ENCODE results near the gene CENATAC. TPM values are rescaled to one million over a fixed set of nuclear protein-coding genes. Genes with fewer than 3 reads are reported as not detected.

CENATAC gene
- total and polyA plus RNA-seq, 9 of the 15 experiments (the other 6 are each of a cell fraction or from before 2014, with no cell fraction given) = 2.4 to 25.5 (median 13.7) TPM

DNA sequence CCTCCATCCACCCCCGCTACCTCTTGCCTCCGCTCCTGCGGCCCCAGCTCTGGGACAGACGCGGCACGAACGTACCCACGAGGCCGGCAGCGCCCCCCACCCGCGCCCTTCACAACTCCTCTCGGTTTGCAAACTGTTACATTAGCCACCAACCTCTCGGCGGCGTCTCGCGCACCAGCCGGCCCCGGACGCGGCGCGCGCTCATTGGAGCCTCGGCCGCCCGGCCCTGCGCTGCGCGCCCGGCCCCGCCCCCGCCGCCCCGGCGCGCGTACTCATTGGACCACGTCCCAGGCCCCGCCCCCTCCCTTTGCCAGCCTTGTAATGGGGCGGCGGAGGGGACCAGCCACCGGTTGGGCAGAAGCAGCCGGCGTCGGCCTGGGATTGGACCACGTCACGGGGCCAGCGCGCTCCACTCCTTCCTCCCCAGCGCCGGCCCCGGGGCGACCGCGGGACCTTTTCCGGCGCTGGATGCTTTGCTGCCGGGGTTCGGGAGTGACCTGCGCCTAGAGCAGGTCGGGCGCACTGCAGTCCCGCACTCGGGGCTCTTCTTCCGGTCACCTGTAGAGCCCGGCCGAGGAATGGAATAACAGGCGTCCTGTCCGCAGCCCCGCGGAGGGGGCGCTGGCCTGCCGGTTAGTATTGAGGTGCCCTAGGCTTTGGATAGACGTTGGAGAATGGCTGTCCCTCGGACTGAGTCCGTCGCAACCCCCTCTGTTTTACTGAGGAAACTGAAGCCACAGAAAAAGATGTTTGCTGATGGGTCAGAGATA lies 59.2 kb downstream of the CENATAC start, which contains the start of gene HYOU1 (continued):
- TF ChIP-seq, protein P1, sequence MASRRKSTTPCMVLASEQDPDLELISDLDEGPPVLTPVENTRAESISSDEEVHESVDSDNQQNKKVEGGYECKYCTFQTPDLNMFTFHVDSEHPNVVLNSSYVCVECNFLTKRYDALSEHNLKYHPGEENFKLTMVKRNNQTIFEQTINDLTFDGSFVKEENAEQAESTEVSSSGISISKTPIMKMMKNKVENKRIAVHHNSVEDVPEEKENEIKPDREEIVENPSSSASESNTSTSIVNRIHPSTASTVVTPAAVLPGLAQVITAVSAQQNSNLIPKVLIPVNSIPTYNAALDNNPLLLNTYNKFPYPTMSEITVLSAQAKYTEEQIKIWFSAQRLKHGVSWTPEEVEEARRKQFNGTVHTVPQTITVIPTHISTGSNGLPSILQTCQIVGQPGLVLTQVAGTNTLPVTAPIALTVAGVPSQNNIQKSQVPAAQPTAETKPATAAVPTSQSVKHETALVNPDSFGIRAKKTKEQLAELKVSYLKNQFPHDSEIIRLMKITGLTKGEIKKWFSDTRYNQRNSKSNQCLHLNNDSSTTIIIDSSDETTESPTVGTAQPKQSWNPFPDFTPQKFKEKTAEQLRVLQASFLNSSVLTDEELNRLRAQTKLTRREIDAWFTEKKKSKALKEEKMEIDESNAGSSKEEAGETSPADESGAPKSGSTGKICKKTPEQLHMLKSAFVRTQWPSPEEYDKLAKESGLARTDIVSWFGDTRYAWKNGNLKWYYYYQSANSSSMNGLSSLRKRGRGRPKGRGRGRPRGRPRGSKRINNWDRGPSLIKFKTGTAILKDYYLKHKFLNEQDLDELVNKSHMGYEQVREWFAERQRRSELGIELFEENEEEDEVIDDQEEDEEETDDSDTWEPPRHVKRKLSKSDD (conservative IDR thresholded peaks at IDR 0.05; ENCODE audit: low read length) = no peak
- TF ChIP-seq, protein P2, sequence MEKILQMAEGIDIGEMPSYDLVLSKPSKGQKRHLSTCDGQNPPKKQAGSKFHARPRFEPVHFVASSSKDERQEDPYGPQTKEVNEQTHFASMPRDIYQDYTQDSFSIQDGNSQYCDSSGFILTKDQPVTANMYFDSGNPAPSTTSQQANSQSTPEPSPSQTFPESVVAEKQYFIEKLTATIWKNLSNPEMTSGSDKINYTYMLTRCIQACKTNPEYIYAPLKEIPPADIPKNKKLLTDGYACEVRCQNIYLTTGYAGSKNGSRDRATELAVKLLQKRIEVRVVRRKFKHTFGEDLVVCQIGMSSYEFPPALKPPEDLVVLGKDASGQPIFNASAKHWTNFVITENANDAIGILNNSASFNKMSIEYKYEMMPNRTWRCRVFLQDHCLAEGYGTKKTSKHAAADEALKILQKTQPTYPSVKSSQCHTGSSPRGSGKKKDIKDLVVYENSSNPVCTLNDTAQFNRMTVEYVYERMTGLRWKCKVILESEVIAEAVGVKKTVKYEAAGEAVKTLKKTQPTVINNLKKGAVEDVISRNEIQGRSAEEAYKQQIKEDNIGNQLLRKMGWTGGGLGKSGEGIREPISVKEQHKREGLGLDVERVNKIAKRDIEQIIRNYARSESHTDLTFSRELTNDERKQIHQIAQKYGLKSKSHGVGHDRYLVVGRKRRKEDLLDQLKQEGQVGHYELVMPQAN (IDR thresholded peaks at IDR 0.05; ENCODE audit: borderline replicate concordance) = peak; percentile 14; the same call in 1 of the 2 replicates
- TF ChIP-seq SMARCA5 (IDR thresholded peaks at IDR 0.05) = no peak
- TF ChIP-seq FIP1L1 (IDR thresholded peaks at IDR 0.05; ENCODE audit: low read depth, low read length, poor library complexity, severe bottlenecking) = peak; percentile 35
- peak; percentile 41 for TF ChIP-seq SIN3B (IDR thresholded peaks at IDR 0.05; ENCODE audit: low read depth)
- no peak for TF ChIP-seq DACH1 (IDR thresholded peaks at IDR 0.05; ENCODE audit: partially characterized antibody)
- no peak for TF ChIP-seq IFI16 (CRISPR knock-in tag; IDR thresholded peaks at IDR 0.05)
- TF ChIP-seq ESRRB (CRISPR knock-in tag; IDR thresholded peaks at IDR 0.05; ENCODE audit: borderline replicate concordance) = no peak
- TF ChIP-seq, protein P3, sequence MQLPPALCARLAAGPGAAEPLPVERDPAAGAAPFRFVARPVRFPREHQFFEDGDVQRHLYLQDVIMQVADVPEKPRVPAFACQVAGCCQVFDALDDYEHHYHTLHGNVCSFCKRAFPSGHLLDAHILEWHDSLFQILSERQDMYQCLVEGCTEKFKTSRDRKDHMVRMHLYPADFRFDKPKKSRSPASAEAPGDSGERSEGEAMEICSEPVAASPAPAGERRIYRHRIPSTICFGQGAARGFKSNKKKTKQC (CRISPR knock-in tag; IDR thresholded peaks at IDR 0.05) = peak; percentile 62; the same call in 1 of the 2 replicates
- TF ChIP-seq, protein P4, sequence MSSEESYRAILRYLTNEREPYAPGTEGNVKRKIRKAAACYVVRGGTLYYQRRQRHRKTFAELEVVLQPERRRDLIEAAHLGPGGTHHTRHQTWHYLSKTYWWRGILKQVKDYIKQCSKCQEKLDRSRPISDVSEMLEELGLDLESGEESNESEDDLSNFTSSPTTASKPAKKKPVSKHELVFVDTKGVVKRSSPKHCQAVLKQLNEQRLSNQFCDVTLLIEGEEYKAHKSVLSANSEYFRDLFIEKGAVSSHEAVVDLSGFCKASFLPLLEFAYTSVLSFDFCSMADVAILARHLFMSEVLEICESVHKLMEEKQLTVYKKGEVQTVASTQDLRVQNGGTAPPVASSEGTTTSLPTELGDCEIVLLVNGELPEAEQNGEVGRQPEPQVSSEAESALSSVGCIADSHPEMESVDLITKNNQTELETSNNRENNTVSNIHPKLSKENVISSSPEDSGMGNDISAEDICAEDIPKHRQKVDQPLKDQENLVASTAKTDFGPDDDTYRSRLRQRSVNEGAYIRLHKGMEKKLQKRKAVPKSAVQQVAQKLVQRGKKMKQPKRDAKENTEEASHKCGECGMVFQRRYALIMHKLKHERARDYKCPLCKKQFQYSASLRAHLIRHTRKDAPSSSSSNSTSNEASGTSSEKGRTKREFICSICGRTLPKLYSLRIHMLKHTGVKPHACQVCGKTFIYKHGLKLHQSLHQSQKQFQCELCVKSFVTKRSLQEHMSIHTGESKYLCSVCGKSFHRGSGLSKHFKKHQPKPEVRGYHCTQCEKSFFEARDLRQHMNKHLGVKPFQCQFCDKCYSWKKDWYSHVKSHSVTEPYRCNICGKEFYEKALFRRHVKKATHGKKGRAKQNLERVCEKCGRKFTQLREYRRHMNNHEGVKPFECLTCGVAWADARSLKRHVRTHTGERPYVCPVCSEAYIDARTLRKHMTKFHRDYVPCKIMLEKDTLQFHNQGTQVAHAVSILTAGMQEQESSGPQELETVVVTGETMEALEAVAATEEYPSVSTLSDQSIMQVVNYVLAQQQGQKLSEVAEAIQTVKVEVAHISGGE (CRISPR knock-in tag; IDR thresholded peaks at IDR 0.05) = peak in 2 of 3 experiments; percentile 44 to 92; a peak in 3 of 6 replicates
- TF ChIP-seq, protein P5, sequence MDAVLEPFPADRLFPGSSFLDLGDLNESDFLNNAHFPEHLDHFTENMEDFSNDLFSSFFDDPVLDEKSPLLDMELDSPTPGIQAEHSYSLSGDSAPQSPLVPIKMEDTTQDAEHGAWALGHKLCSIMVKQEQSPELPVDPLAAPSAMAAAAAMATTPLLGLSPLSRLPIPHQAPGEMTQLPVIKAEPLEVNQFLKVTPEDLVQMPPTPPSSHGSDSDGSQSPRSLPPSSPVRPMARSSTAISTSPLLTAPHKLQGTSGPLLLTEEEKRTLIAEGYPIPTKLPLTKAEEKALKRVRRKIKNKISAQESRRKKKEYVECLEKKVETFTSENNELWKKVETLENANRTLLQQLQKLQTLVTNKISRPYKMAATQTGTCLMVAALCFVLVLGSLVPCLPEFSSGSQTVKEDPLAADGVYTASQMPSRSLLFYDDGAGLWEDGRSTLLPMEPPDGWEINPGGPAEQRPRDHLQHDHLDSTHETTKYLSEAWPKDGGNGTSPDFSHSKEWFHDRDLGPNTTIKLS (IDR thresholded peaks at IDR 0.05; ENCODE audit: borderline replicate concordance, low read depth) = peak; percentile 92
- TF ChIP-seq NRF1 (conservative IDR thresholded peaks at IDR 0.05 in 1 of 2, IDR thresholded peaks at IDR 0.05 in 1 of 2) = peak; percentile 86 to 88
- peak; percentile 39 for TF ChIP-seq SAP30 (IDR thresholded peaks at IDR 0.05; ENCODE audit: borderline replicate concordance, insufficient read depth, low read depth, low read length, poor library complexity, severe bottlenecking)
- peak; percentile 99 for TF ChIP-seq POLR2G (IDR thresholded peaks at IDR 0.05; ENCODE audit: low read depth, low read length)
- TF ChIP-seq NFIX (CRISPR knock-in tag; IDR thresholded peaks at IDR 0.05; ENCODE audit: low read depth) = no peak
